SK-N-MC (cell line): ENCODE measurements around the gene CCDC13.
A peak's percentile ranks its signal among the peaks of the same experiment; 100 is the strongest.

Experiments used
- DNase-seq: peaks from one replicate; pipeline ENCODE4 v3.0.0-alpha.2; 2011; ENCODE audit warnings: low read depth, low spot score
- H3K27ac ChIP-seq: fragments of 200-600 bp; sonication (generic); 2 replicates; pipeline ENCODE4 v1.5.1; 2016; ENCODE audit warnings: mixed run types
- H3K36me3 ChIP-seq: fragments of 200-600 bp; sonication (generic); 2 replicates; pipeline ENCODE4 v1.6.1; 2017; ENCODE audit warnings: antibody characterized with exemption, low read length, mixed read lengths; ENCODE audit not compliant: insufficient read depth
- H3K4me3 ChIP-seq: fragments of 200-600 bp; sonication (generic); 2 replicates; pipeline ENCODE4 v1.5.1; 2016
- H3K9ac ChIP-seq: fragments of 200-600 bp; sonication (generic); 2 replicates; pipeline ENCODE4 v1.8.0; 2017; ENCODE audit warnings: mixed run types, mixed read lengths; ENCODE audit not compliant: insufficient read length
- H3K9me3 ChIP-seq: fragments of 200-600 bp; sonication (generic); 2 replicates; pipeline ENCODE4 v1.6.1; 2017; ENCODE audit warnings: low read depth, mild to moderate bottlenecking, antibody characterized with exemption, low read length, moderate library complexity, mixed read lengths
- EZH2 ChIP-seq: fragments of 200-600 bp; sonication (generic); IDR thresholded peaks from one replicate; pipeline ENCODE4 v1.6.1; 2017; ENCODE audit warnings: antibody characterized with exemption
- FOXP2 ChIP-seq: optimal IDR thresholded peaks from 2 replicates; pipeline ENCODE3; 2011; ENCODE audit warnings: mild to moderate bottlenecking, moderate library complexity; ENCODE audit not compliant: insufficient read depth; ENCODE audit errors: extremely low read length, control extremely low read depth
- POLR2AphosphoS5 ChIP-seq: IDR thresholded peaks from 2 replicates; pipeline ENCODE4 v1.6.1; 2012; ENCODE audit warnings: mild to moderate bottlenecking, low read depth, low read length, borderline replicate concordance

Gene CCDC13

GRCh38 chr3:42809202-42809601 lies 36.1 kb upstream of the CCDC13 start, which contains the start of gene ACKR2:
Gene ACKR2, plus strand, starts transcription at chr3:42809445. Its CDS starts 55,058 bp downstream, at chr3:42864503.
- H3K9me3 ChIP-seq = no peaks in the 10 kb centered on the region
- TF ChIP-seq POLR2AphosphoS5 (no peak), FOXP2 (no peak), EZH2 (no peak)

GRCh38 chr3:42807929-42808328 lies 34.9 kb upstream of the CCDC13 start:
- no peak overlapping the region for H3K27ac ChIP-seq
- no peak overlapping the region for H3K9ac ChIP-seq
- no peak for TF ChIP-seq EZH2
- no peaks in the 10 kb centered on the region for H3K9me3 ChIP-seq
- H3K36me3 ChIP-seq = no peaks in the 10 kb centered on the region
- no peak for DNase-seq
- no peak overlapping the region for H3K4me3 ChIP-seq

More at GRCh38 chr3:42809202-42809601, 36.1 kb upstream of the CCDC13 start, which contains the start of gene ACKR2:
- Histone ChIP-seq H3K36me3 (no peaks in the 10 kb centered on the region), H3K4me3 (no peak within 1 kb of the TSS), H3K9ac (no peak within 1 kb of the TSS), H3K27ac (no peak within 1 kb of the TSS)
- no peak for DNase-seq

GRCh38 chr3:42805141-42805821 lies 32.2 kb upstream of the CCDC13 start:
- no peak overlapping the region for H3K27ac ChIP-seq
- DNase-seq = no peak
- H3K36me3 ChIP-seq = no peaks in the 10 kb centered on the region
- TF ChIP-seq POLR2AphosphoS5 (no peak), FOXP2 (no peak)
- H3K9me3 ChIP-seq = no peaks in the 10 kb centered on the region
- H3K4me3 ChIP-seq = peak overlapping the region; percentile 88
- H3K9ac ChIP-seq = peak overlapping the region; percentile 70

GRCh38 chr3:42804831-42805132 lies 31.7 kb upstream of the CCDC13 start:
- H3K9ac ChIP-seq = peak overlapping the region; percentile 70
- no peak for DNase-seq
- H3K4me3 ChIP-seq = peak overlapping the region; percentile 88
- H3K27ac ChIP-seq = no peak overlapping the region
- no peaks in the 10 kb centered on the region for H3K9me3 ChIP-seq
- H3K36me3 ChIP-seq = no peaks in the 10 kb centered on the region
- TF ChIP-seq EZH2 = no peak
- TF ChIP-seq FOXP2 = no peak
- TF ChIP-seq POLR2AphosphoS5 = no peak

- Histone ChIP-seq H3K9ac (peak within 1 kb of the TSS; percentile 80), H3K36me3 (no peaks in the 10 kb centered on the region), H3K4me3 (peak within 1 kb of the TSS; percentile 88), H3K9me3 (no peaks in the 10 kb centered on the region), H3K27ac (no peak within 1 kb of the TSS)
- TF ChIP-seq FOXP2 (no peak), POLR2AphosphoS5 (peak; percentile 87; the same call in 1 of the 2 replicates)
- no peak for DNase-seq
These were observed 31.2 kb upstream of the CCDC13 start, which contains the start of gene HIGD1A for GRCh38 chr3:42804106-42804830. Gene HIGD1A, minus strand, starts transcription at chr3:42804490. Its CDS starts 10,237 bp downstream, at chr3:42794253.

- peak overlapping the region; percentile 88 for H3K4me3 ChIP-seq
- TF ChIP-seq POLR2AphosphoS5 (no peak), EZH2 (no peak), FOXP2 (no peak)
- no peaks in the 10 kb centered on the region for H3K9me3 ChIP-seq
- peak overlapping the region; percentile 80 for H3K9ac ChIP-seq
- no peak overlapping the region for H3K27ac ChIP-seq
- no peaks in the 10 kb centered on the region for H3K36me3 ChIP-seq
- DNase-seq = no peak
These were observed 30.5 kb upstream of the CCDC13 start for GRCh38 chr3:42803414-42804105.

- TF ChIP-seq POLR2AphosphoS5 = no peak
- no peak for TF ChIP-seq FOXP2
- Histone ChIP-seq H3K9ac (peak overlapping the region; percentile 80), H3K4me3 (peak overlapping the region; percentile 88), H3K9me3 (no peaks in the 10 kb centered on the region), H3K36me3 (no peaks in the 10 kb centered on the region), H3K27ac (no peak overlapping the region)
- no peak for DNase-seq
These were observed 29.9 kb upstream of the CCDC13 start for GRCh38 chr3:42802876-42803413.

- Histone ChIP-seq H3K9ac (no peak overlapping the region), H3K36me3 (no peaks in the 10 kb centered on the region), H3K4me3 (no peak overlapping the region), H3K27ac (no peak overlapping the region), H3K9me3 (no peaks in the 10 kb centered on the region)
- DNase-seq = no peak
- TF ChIP-seq EZH2 (no peak), FOXP2 (no peak), POLR2AphosphoS5 (no peak)
These were observed 28.7 kb upstream of the CCDC13 start for GRCh38 chr3:42801784-42802183.
